Frontal cortex (tissue), 4 donors: ENCODE results near the gene HAUS1. TPM values are rescaled to one million over a fixed set of nuclear protein-coding genes. Genes with fewer than 3 reads are reported as not detected.
"Not testable (repeated sequence)": the region's sequence is repeated elsewhere in the genome, so short reads cannot be mapped to it uniquely, and the experiment has no call there.

Experiments
- DNase-seq, 2 donors: peaks; one replicate each; pipeline ENCODE4 v3.0.0; 2012; ENCODE audit warnings: low spot score in 2 of 2
- FAIRE-seq: peaks from 2 replicates; lab custom pipeline; 2012; peaks lifted over from hg19 to GRCh38; lab: Jason Lieb, UNC
- total RNA-seq: library from RNA; depleted of rRNA; stranded (reverse); fragments of >200 nt; gene quantifications from one replicate; pipeline ENCODE4 v1.2.3, GENCODE V29; 2014
- donor health status: control.
- donor health status: control.
- donor health status: control.

The HAUS1 gene
- total RNA-seq, 1 donor from 2014 or later: 39.1 TPM

- no peak for DNase-seq
- no peak for FAIRE-seq
Observed at GRCh38 chr18:46152808-46153617, 48.8 kb downstream of the HAUS1 start.

GRCh38 chr18:46155641-46156051 is 51.5 kb downstream of the HAUS1 start:
- DNase-seq: no peak
- no peak for FAIRE-seq

GRCh38 chr18:46156124-46156745 is 52.0 kb downstream of the HAUS1 start:
- no peak for FAIRE-seq
- DNase-seq: no peak

- FAIRE-seq: no peak
Observed at GRCh38 chr18:46156843-46157242, 52.7 kb downstream of the HAUS1 start.

GRCh38 chr18:46158499-46158898 is 54.3 kb downstream of the HAUS1 start:
- DNase-seq: no peak
- FAIRE-seq: no peak

More at GRCh38 chr18:46156843-46157242, 52.7 kb downstream of the HAUS1 start:
- DNase-seq: no peak

GRCh38 chr18:46160050-46160798 is 56.0 kb downstream of the HAUS1 start:
- FAIRE-seq (no peak), DNase-seq (no peak)

- DNase-seq, FAIRE-seq: not testable (repeated sequence)
Observed at GRCh38 chr18:46160840-46161239, 56.7 kb downstream of the HAUS1 start.

GRCh38 chr18:46161703-46162396 is 57.7 kb downstream of the HAUS1 start:
- FAIRE-seq: no peak

GRCh38 chr18:46163091-46163490 is 58.9 kb downstream of the HAUS1 start:
- no peak for FAIRE-seq
- DNase-seq: no peak

More at GRCh38 chr18:46161703-46162396, 57.7 kb downstream of the HAUS1 start:
- no peak for DNase-seq

- DNase-seq (no peak), FAIRE-seq (no peak)
Observed at GRCh38 chr18:46163941-46164499, 59.8 kb downstream of the HAUS1 start.

- FAIRE-seq, DNase-seq: not testable (repeated sequence)
Observed at GRCh38 chr18:46164502-46164901, 60.3 kb downstream of the HAUS1 start.

- DNase-seq (no peak), FAIRE-seq (no peak)
Observed at GRCh38 chr18:46164920-46165319, 60.7 kb downstream of the HAUS1 start.

- no peak for FAIRE-seq
- DNase-seq: no peak
Observed at GRCh38 chr18:46166261-46166970, 62.2 kb downstream of the HAUS1 start.

- FAIRE-seq (no peak), DNase-seq (no peak)
Observed at GRCh38 chr18:46167971-46168370, 63.8 kb downstream of the HAUS1 start.

GRCh38 chr18:46169464-46169941 is 65.3 kb downstream of the HAUS1 start:
- peak in 1 of 2 donors; percentile 20 for DNase-seq

GRCh38 chr18:46171331-46171730 is 67.1 kb downstream of the HAUS1 start:
- DNase-seq: no peak
- no peak for FAIRE-seq

More at GRCh38 chr18:46169464-46169941, 65.3 kb downstream of the HAUS1 start:
- FAIRE-seq: no peak

- no peak for FAIRE-seq
- peak; percentile 94 to 95 for DNase-seq
Observed at GRCh38 chr18:46173393-46174341, 69.5 kb downstream of the HAUS1 start.
